ENCODE results near the gene GID8.
A peak's percentile ranks its signal among the peaks of the same experiment; 100 is the strongest.

- TF ChIP-seq CTCF (IDR thresholded peaks at IDR 0.05; ENCODE audit: extremely low read depth in 1 of 2, insufficient read depth in 1 of 2, low read depth in 1 of 2, low read length in 2 of 2) (no peak), FOS (IDR thresholded peaks at IDR 0.05; ENCODE audit: borderline replicate concordance, insufficient read depth, low read length) (no peak), POLR2AphosphoS5 (IDR thresholded peaks at IDR 0.05; ENCODE audit: insufficient read depth, low read depth, low read length) (no peak), POLR2A (IDR thresholded peaks at IDR 0.05; ENCODE audit: low read depth, low read length) (peak; percentile 16), EZH2 (IDR thresholded peaks at IDR 0.05; ENCODE audit: borderline replicate concordance, low read depth, low read length, severe bottlenecking) (no peak)
These were observed 40.3 kb upstream of the GID8 start for GRCh38 chr20:62897666-62898065.
